Adrenal gland (tissue), 12 donors: ENCODE measurements around the gene TICAM1. TPM values are rescaled to one million over a fixed set of nuclear protein-coding genes. Genes with fewer than 3 reads are reported as not detected.
A peak's percentile ranks its signal among the peaks of the same experiment; 100 is the strongest.

Experiments
- DNase-seq, 7 donors: peaks; one replicate each; pipeline ENCODE4 v3.0.0-alpha.2; 2019 to 2020
- H3K27ac ChIP-seq, 5 donors: fragments of 200-600 bp; sonication (generic) in 4 of 5; 1 replicate in 3 of 5; 2 replicates in 2 of 5; pipeline versions ENCODE4 v1.5.1 to v1.8.0; 2016 to 2020; ENCODE audit warnings: mild to moderate bottlenecking in 1 of 5
- H3K27me3 ChIP-seq: fragments of 200-600 bp; 2 replicates; pipeline ENCODE4 v1.8.0; 2021
- H3K36me3 ChIP-seq, 2 donors: fragments of 200-600 bp; replicated peaks in 1 of 2; 1 replicate in 1 of 2; 2 replicates in 1 of 2; pipeline versions ENCODE4 v1.5.1 to v1.8.0; 2018 to 2022
- H3K4me1 ChIP-seq, 2 donors: fragments of 200-600 bp; replicated peaks in 1 of 2; 1 replicate in 1 of 2; 2 replicates in 1 of 2; pipeline versions ENCODE4 v1.5.1 to v1.8.0; 2018 to 2021
- H3K4me3 ChIP-seq, 4 donors: fragments of 200-600 bp; sonication (generic) in 3 of 4; one replicate each; pipeline ENCODE4 v1.5.1; 2016 to 2018
- H3K9me3 ChIP-seq, 3 donors: fragments of 200-600 bp; sonication (generic) in 1 of 3; replicated peaks in 1 of 3; 1 replicate in 2 of 3; 2 replicates in 1 of 3; pipeline versions ENCODE4 v1.5.1 to v1.8.0; 2016 to 2021
- CTCF ChIP-seq, 6 experiments: fragments of 450-650 bp in 4 of 6; fragments of 200-600 bp in 2 of 6; sonication (generic) in 1 of 6; IDR thresholded peaks; 1 replicate in 5 of 6; 2 replicates in 1 of 6; pipeline versions ENCODE4 v1.5.1 to v1.8.0; 2016 to 2021; ENCODE audit warnings: antibody characterized with exemption in 6 of 6, mild to moderate bottlenecking in 2 of 6, moderate library complexity in 1 of 6
- POLR2A ChIP-seq, 2 donors: fragments of 450-650 bp; IDR thresholded peaks; one replicate each; pipeline ENCODE4 v1.6.1; 2017; ENCODE audit warnings: antibody characterized with exemption in 2 of 2, mild to moderate bottlenecking in 2 of 2, moderate library complexity in 1 of 2
- WGBS, 4 donors: extraction: QIAGEN DNeasy Blood & Tissue Kit in 2 of 4; methylation state at CpG; one replicate each; pipeline versions ENCODE4 v1.1.5 to v1.1.7; 2013 to 2017; 5-methylcytosine and 5-hydroxymethylcytosine counted together
- intact Hi-C, 2 donors: fragments of 100-400 bp; cut with DNase I; formaldehyde crosslinking; loops; one replicate each; pipeline versions ENCODE4 v1.14.1 to v1.15.0; 2022 to 2023
- polyA plus RNA-seq, 3 donors: library from polyadenylated mRNA; stranded (reverse); fragments of 200-250 nt in 2 of 3; fragments of 350-450 nt in 1 of 3; fragmentation: Illumina TruSeq in 1 of 3; extraction: RNeasy Lipid Tissue Mini Kit (QIAGEN cat#74804) in 1 of 3; gene quantifications; one replicate each; pipeline ENCODE4 v1.2.3, GENCODE V29; 2013 to 2014
- total RNA-seq, 9 donors: library from RNA; depleted of rRNA in 4 of 9; stranded (reverse); fragments of >200 nt in 4 of 9; fragments of 120-200 nt in 1 of 9; fragmentation: NEBNext Ultra II Directional in 1 of 9; extraction: Animal tissue kit (Norgen Biotek cat#: 25700) in 1 of 9; gene quantifications; one replicate each; pipeline versions ENCODE4 v1.1.0 to v1.2.4, GENCODE V29; 2013 to 2023
- donor health status: healthy with polysubstance abuse.
- donor health status: Bipolar disorder and iron deficiency.
- donor health status: DM: yes; HTN: yes; CAD: no.
- donor health status: DM: no; HTN: no; CAD: no.
- donor health status: DM: no; HTN: no; CAD: no.
- donor health status: DM: yes; HTN: yes; CAD: no.

The TICAM1 gene
- total and polyA plus RNA-seq, 12 donors: 0.61 to 12.0 (median 6.8) TPM

GRCh38 chr19:4802711-4803110 lies 28.8 kb downstream of the TICAM1 start:
- no peak overlapping the region for H3K27ac ChIP-seq

DNA sequence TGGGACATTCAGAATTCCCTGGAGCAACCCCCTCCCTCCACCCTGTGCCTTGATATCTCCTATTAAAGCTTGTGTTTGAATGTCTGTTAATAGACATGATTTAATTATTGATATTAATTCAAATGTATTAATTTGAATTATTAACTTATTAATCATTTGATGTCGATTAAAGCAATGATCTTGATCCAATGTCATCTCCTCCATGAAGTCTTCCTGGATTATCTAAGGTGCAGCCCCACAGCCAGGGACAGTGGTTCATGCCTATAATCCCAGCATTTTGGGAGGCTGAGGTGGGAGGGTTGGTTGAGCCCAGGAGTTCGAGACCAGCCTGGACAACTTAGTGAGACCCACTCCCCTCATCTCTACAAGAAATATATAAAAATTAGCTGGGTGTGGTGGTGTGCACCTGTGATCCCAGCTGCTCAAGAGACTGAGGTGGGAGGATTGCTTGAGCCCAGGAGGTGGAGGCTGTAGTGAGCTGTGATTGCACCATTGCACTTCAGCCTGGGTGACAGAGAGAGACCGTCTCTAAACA lies 30.4 kb downstream of the TICAM1 start:
- Histone ChIP-seq H3K4me1 (peaks cover 0 to 4% of the 10 kb centered on the region in 2 donors), H3K4me3 (no peak overlapping the region), H3K27me3 (no peaks in the 10 kb centered on the region), H3K36me3 (peaks cover 0 to 4% of the 10 kb centered on the region in 2 donors), H3K27ac (no peak overlapping the region), H3K9me3 (no peaks in the 10 kb centered on the region)
- WGBS, 4 donors: 70 to 86% (median 83%) methylated on average over 3 of the region's 3 CpGs
- DNase-seq: no peak
- no peak for TF ChIP-seq POLR2A (IDR thresholded peaks at IDR 0.05)
- intact Hi-C loops: loop anchor here (5.0 to 10.0 kb wide), 2 partner anchors 54 to 69 kb away; no protein-coding TSS in a partner anchor

More at GRCh38 chr19:4802711-4803110, 28.8 kb downstream of the TICAM1 start:
- H3K4me3 ChIP-seq: no peak overlapping the region
- no peaks in the 10 kb centered on the region for H3K36me3 ChIP-seq
- H3K9me3 ChIP-seq: no peaks in the 10 kb centered on the region
- no peak for TF ChIP-seq CTCF (IDR thresholded peaks at IDR 0.05)
- TF ChIP-seq POLR2A (IDR thresholded peaks at IDR 0.05): no peak
- no peak for DNase-seq
- intact Hi-C loops: loop anchor here (5.0 to 10.0 kb wide), 2 partner anchors 52 to 70 kb away; no protein-coding TSS in a partner anchor
- H3K27me3 ChIP-seq: no peaks in the 10 kb centered on the region
- 66 to 76% (median 73%) methylated on average over 7 of the region's 7 CpGs for WGBS, 4 donors
- no peaks in the 10 kb centered on the region for H3K4me1 ChIP-seq

DNA sequence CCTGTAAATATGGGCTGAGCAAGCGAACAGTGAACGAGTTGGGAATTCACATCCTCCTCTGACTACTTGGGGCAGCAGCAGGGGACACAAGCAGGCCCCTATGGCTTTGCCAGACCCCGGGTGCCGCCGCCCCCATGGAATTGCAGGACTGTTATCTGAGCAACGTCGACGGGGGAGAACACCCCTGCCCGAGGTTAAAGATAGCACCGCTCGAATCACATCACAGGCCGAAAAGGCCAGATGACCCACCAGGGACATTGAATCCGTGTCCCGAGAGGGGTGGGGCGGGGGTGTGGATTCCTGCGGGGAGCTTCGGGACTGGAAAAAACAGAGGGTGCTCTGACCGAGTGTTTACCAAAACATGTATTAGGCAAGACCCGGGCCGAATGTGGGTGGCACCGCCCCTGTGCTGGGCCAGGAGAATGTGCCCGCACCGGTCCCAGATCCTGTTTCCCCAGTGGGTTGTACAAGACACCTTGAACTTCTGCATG lies 30.9 kb downstream of the TICAM1 start:
- TF ChIP-seq CTCF (IDR thresholded peaks at IDR 0.05) (no peak), POLR2A (IDR thresholded peaks at IDR 0.05) (no peak)
- Histone ChIP-seq H3K27me3 (no peaks in the 10 kb centered on the region), H3K9me3 (no peaks in the 10 kb centered on the region), H3K27ac (no peak overlapping the region), H3K4me3 (no peak overlapping the region), H3K36me3 (peaks cover 0 to 4% of the 10 kb centered on the region in 2 donors), H3K4me1 (peaks cover 0 to 9% of the 10 kb centered on the region in 2 donors)
- intact Hi-C loops: loop anchor here (5.0 to 10.0 kb wide), 2 partner anchors 54 to 68 kb away; no protein-coding TSS in a partner anchor
- WGBS, 4 donors: 49 to 76% (median 61%) methylated on average over 9 to 23 of the region's 23 CpGs
- DNase-seq: no peak

- 30 to 44% (median 43%) methylated on average over 9 of the region's 9 CpGs for WGBS, 4 donors
- no peak for TF ChIP-seq CTCF (IDR thresholded peaks at IDR 0.05)
- peak in 1 of 2 donors; percentile 26 for TF ChIP-seq POLR2A (IDR thresholded peaks at IDR 0.05)
- peak; percentile 63 to 81 (median 76) for DNase-seq
- no peak overlapping the region for H3K4me3 ChIP-seq
- intact Hi-C loops: no loop called here
- H3K27ac ChIP-seq: peak overlapping the region in 3 of 5 donors; percentile 60 to 76 (median 73)
- H3K4me1 ChIP-seq: peaks cover 12 to 44% of the 10 kb centered on the region in 2 donors
- no peaks in the 10 kb centered on the region for H3K9me3 ChIP-seq
- H3K36me3 ChIP-seq: peaks cover 0 to 22% of the 10 kb centered on the region in 2 donors
- H3K27me3 ChIP-seq: no peaks in the 10 kb centered on the region
Observed at GRCh38 chr19:4795400-4795799, 36.1 kb downstream of the TICAM1 start.
